ENCODE measurements around the gene ZNF398.

GRCh38 chr7:149147072-149147751 is at the start of gene ZNF398:
- no peak for TF ChIP-seq CTCF (IDR thresholded peaks at IDR 0.05; ENCODE audit: insufficient read depth, low read depth, low read length)
- no peak for TF ChIP-seq EZH2 (IDR thresholded peaks at IDR 0.05; ENCODE audit: insufficient read depth, low read length)

Data from astrocyte (in vitro differentiated cells and primary cell).